Motor neuron (in vitro differentiated cells): ENCODE data around the gene ATP6V1F. TPM values are rescaled to one million over a fixed set of nuclear protein-coding genes. Genes with fewer than 3 reads are reported as not detected.
A peak's percentile ranks its signal among the peaks of the same experiment; 100 is the strongest.

ENCODE experiments used
- ATAC-seq, 8 experiments: fragments of 200-7000 bp; cut with Tn5 transposase; replicated peaks in 6 of 8; 2 replicates each; pipeline ENCODE4 v1.8.0; 2021; ENCODE audit warnings: mild to moderate bottlenecking in 8 of 8, moderate library complexity in 8 of 8
- H3K27ac ChIP-seq, 2 donors: fragments of 250-450 bp; sonication (Bioruptor Pico); 2 replicates each; pipeline ENCODE4 v1.9.0; 2021; ENCODE audit warnings: antibody characterized with exemption in 2 of 2, mild to moderate bottlenecking in 2 of 2, moderate library complexity in 1 of 2
- H3K4me1 ChIP-seq, 2 donors: fragments of 250-450 bp; sonication (Bioruptor Pico); replicated peaks in 1 of 2; 2 replicates each; pipeline ENCODE4 v1.6.1; 2021; ENCODE audit warnings: antibody characterized with exemption in 2 of 2, mild to moderate bottlenecking in 2 of 2, moderate library complexity in 1 of 2
- H3K4me3 ChIP-seq, 5 donors: fragments of 250-450 bp; sonication (Bioruptor Pico); 2 replicates each; pipeline ENCODE4 v1.9.0; 2021; ENCODE audit warnings: antibody characterized with exemption in 5 of 5, mild to moderate bottlenecking in 5 of 5, moderate library complexity in 4 of 5
- WGBS, 10 experiments: fragments of 450-650 bp; shearing (Covaris generic); methylation state at CpG; one replicate each; pipeline ENCODE4 v1.0.0; 2022; 5-methylcytosine and 5-hydroxymethylcytosine counted together
- in situ Hi-C, 9 experiments: fragments of 400-800 bp; cut with MboI; loops; one replicate each; pipeline ENCODE4 v1.15.0; 2021; ENCODE audit warnings: low sequenced_read_pairs in 9 of 9, low pct_unique_long_range_greater_than_20kb in 2 of 9; ENCODE audit not compliant: unreplicated experiment in 9 of 9
- total RNA-seq, 8 experiments: library from RNA; unstranded; fragments of 300-600 nt; gene quantifications; 2 replicates each; pipeline versions ENCODE4 v1.2.3 to v1.2.4, GENCODE V29; 2022

Gene ATP6V1F
- total RNA-seq, 8 experiments from 2014 or later: 145 to 455 (median 235) TPM

- in situ Hi-C loops: loop anchor here in 5 of 9 experiments (25.0 kb wide), 4 partner anchors 283 to 483 kb away; partner anchors contain the start of genes HILPDA (in 1 of the 5) and IMPDH1 (in 1 of the 5)
- no peaks in the 10 kb centered on the region for H3K4me1 ChIP-seq
- H3K27ac ChIP-seq: no peak overlapping the region
- 22 to 84% (median 57%) methylated on average over 1 to 3 of the region's 3 CpGs; no CpG with 5 or more reads in 4 of the 10 experiments for WGBS, 10 experiments
- no peak overlapping the region for H3K4me3 ChIP-seq
- ATAC-seq: no peak
Observed at GRCh38 chr7:128895320-128895719, 32.7 kb downstream of the ATP6V1F start.

- no peak overlapping the region for H3K4me3 ChIP-seq
- H3K4me1 ChIP-seq: no peaks in the 10 kb centered on the region
- H3K27ac ChIP-seq: no peak overlapping the region
- ATAC-seq: no peak
- in situ Hi-C loops: loop anchor here in 5 of 9 experiments (25.0 kb wide), 4 partner anchors 287 to 487 kb away; partner anchors contain the start of genes HILPDA (in 1 of the 5) and IMPDH1 (in 1 of the 5)
Observed at GRCh38 chr7:128899392-128899791, 36.7 kb downstream of the ATP6V1F start.

DNA sequence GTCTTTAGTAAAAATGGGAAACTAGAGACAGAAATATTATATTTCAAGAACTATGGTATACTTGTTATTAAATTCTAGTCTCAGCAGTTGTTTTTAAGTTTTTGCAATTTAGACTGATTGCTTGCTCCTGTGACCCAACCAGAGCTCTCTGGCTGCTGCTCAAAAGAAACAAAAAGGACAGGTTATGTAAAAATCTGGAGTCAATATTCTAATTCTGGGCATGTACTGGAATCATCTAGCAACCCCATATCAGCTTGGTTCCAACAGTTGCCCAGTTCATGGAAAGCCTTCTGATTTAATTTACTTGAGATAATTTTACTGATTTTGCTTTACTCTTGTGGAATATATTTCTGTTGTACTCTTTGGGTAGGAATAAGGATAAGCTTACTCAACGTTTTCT is 37.6 kb downstream of the ATP6V1F start:
- 0 to 57% (median 30%) methylated on average over 1 of the region's 1 CpG; no CpG with 5 or more reads in 1 of the 10 experiments for WGBS, 10 experiments
- H3K27ac ChIP-seq: no peak overlapping the region
- no peak for ATAC-seq
- H3K4me1 ChIP-seq: no peaks in the 10 kb centered on the region
- in situ Hi-C loops: loop anchor here in 1 of 9 experiments (25.0 kb wide), 1 partner anchor 187 kb away; no protein-coding TSS in a partner anchor
- H3K4me3 ChIP-seq: no peak overlapping the region

DNA sequence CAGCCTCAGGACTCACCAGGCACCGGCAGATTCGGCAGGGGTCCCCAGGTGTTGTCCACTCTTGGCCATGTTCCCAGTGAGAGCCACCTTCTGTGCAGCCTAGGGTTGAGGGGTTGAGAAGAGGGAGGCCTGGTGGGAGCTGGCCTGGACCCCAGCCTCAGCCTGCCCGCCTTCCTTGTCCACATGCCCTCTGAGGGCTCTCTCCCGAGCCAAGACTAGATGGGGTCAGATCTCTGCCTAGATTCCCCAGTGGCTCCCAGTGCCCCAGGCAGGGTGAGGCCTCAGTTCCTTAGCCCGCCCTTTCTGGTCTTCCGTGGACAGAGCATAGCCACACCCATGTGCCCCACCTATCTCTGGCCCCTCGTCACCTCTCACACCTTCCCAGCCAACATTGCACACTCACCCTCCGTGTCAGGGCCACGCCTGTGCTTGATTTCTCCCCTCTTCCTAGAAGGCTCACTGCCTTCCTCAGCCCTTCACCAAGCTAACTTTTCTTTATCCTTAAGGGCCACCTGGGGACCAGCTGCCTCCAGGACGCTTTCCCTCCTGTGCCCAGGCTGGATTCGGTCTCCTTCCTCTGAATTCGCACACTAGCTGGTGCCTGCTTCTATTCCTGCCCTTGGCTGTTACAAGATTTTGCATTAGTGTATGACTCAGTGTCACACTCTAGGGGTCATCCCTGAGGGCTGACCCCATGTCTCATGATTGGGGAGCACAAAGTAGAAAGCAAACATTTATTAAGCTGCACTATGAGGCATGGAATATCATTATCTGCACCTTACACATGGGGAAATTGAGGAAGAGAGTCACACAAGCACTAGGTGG is 40.3 kb downstream of the ATP6V1F start:
- no peak overlapping the region for H3K4me3 ChIP-seq
- 27 to 100% (median 72%) methylated on average over 1 to 6 of the region's 12 CpGs; no CpG with 5 or more reads in 3 of the 10 experiments for WGBS, 10 experiments
- peak; percentile 34 to 77 (median 58) for ATAC-seq
- no peaks in the 10 kb centered on the region for H3K4me1 ChIP-seq
- H3K27ac ChIP-seq: no peak overlapping the region
- in situ Hi-C loops: loop anchor here in 1 of 9 experiments (25.0 kb wide), 1 partner anchor 184 kb away; no protein-coding TSS in a partner anchor

GRCh38 chr7:128903621-128904361 is 41.1 kb downstream of the ATP6V1F start:
- no peak overlapping the region for H3K27ac ChIP-seq
- H3K4me3 ChIP-seq: no peak overlapping the region
- WGBS, 10 experiments: 41 to 81% (median 80%) methylated on average over 1 to 3 of the region's 14 CpGs; no CpG with 5 or more reads in 7 of the 10 experiments
- H3K4me1 ChIP-seq: no peaks in the 10 kb centered on the region
- in situ Hi-C loops: loop anchor here in 1 of 9 experiments (25.0 kb wide), 1 partner anchor 184 kb away; no protein-coding TSS in a partner anchor
- peak in 4 of 8 experiments; percentile 7 to 25 (median 20) for ATAC-seq

GRCh38 chr7:128904381-128905197 is 41.9 kb downstream of the ATP6V1F start:
- Histone ChIP-seq H3K4me1 (peaks cover 0 to 7% of the 10 kb centered on the region in 2 donors), H3K4me3 (no peak overlapping the region), H3K27ac (no peak overlapping the region)
- peak in 6 of 8 experiments; percentile 17 to 83 (median 30) for ATAC-seq
- WGBS, 10 experiments: 17 to 86% (median 64%) methylated on average over 1 to 4 of the region's 8 CpGs; no CpG with 5 or more reads in 5 of the 10 experiments
- in situ Hi-C loops: loop anchor here in 1 of 9 experiments (25.0 kb wide), 1 partner anchor 183 kb away; no protein-coding TSS in a partner anchor

DNA sequence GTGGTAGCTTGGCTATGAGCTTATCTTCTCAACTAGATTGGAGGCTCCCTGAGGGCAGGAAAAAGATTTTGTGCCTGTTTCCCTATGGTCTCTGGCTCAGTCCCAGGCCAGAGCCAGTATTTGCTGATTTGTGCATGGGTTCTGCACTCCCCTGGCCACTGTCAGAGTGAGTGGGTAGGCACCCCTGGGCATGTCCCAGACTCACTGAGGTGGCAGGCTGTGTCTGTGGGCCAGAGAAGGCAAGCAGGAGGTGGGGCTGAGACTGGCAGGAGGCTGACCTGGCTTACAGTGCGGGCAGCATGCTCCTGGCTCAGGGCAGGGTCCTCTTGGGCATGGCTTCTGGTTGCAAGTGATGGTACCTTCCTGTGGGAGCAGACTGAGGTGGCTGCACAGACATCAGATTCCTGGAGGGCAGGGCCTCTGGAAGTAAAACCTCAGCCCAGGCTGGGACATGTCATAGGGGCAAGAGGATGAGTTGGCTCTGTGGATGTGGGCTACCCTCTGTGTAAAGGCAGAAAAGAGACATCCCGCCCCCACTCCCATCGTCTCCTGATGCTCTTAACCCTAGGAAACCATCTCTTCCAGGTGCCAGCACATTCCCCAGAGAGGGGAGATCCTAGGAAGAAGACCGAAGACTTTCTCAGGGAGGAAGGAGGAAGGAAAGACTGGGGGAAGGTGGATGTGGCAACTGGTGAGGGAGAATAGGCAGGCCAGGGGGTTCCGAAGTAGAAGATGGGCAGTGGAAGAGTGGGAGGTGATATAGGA is 43.5 kb downstream of the ATP6V1F start:
- no peak overlapping the region for H3K27ac ChIP-seq
- WGBS, 10 experiments: 75 to 91% (median 77%) methylated on average over 2 to 4 of the region's 5 CpGs; no CpG with 5 or more reads in 7 of the 10 experiments
- peaks cover 0 to 11% of the 10 kb centered on the region in 2 donors for H3K4me1 ChIP-seq
- ATAC-seq: no peak
- in situ Hi-C loops: loop anchor here in 1 of 9 experiments (25.0 kb wide), 1 partner anchor 181 kb away; no protein-coding TSS in a partner anchor
- H3K4me3 ChIP-seq: no peak overlapping the region

DNA sequence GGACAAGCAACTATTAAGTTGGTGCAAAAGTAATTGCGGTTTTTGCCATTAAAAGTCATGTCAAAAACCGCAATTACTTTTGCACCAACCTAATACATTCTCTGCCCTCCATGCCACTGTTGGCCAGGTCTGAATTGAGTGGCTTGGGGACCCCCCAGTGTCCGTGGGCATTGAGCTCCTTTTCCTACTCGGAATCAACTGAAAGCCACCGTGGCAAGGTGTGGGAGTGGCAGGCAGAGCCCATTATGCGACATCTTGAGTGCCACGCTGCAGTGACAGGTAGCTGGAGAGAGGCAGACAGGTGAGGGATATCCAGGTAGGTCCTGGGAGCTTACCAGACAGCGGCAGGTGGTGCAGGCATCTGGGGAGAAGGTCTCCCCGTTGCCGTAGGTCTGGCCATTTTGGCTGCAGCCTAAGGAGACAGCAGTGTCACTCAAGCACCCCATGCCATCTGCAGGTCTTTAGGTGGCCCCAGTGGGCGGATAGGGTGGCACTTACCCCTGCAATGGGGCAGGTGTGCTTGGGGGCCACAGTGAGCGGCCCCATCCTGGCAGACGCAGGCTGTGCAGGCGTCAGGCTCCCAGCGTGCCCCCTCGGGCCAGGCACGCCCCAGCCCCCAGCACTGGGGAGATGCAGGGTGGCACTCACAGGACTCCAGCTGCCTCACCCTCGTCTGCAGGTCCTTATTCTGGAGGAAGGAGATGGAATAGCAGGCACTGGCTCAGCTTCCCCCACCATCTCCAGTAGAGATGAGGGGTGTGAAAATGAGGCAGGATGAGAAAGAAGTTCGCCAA is 44.3 kb downstream of the ATP6V1F start:
- in situ Hi-C loops: loop anchor here in 1 of 9 experiments (25.0 kb wide), 1 partner anchor 180 kb away; no protein-coding TSS in a partner anchor
- WGBS, 10 experiments: 43 to 100% (median 83%) methylated on average over 1 to 8 of the region's 19 CpGs; no CpG with 5 or more reads in 5 of the 10 experiments
- H3K4me3 ChIP-seq: no peak overlapping the region

DNA sequence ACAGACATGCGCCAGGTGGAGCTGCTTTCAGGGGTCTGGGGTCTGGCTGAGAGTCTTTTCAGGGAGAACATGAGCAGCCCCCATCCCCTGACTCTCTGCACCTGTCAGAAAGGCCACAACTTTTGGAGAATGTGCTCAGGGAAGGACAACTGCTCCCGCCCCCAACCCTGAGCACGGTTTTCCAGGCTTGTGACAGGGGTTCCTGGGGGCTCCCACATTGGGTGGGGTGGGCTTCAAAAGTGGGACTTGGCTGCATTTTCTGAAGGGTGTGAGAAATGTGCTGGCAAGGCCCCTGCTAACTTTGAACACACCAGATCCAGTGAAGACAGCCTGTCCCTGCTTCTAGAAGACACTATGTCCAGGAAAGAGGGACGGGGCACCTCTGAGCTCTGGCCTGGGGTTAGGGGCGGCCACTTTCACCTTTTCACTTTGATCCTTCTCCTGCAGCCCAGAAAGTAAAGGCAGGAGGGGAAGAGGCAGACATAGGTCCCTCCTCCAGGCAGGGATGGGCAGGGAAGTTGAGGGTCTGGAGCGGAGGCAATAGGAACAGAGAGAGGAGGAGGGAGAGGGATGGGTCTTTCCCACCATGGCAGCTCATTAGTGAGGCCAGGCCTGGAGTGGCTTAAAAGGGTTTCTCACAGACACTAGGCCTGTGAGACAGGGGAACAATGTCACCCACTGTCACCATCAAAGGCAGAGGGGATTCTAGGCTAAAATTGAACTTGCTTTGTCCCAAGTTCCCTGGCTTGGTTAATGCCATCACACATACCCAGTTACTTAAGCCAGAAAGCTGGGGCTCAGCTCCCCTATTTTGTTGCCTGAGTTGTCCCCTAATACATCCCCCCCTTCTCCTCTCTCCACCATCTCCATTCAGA is 46.3 kb downstream of the ATP6V1F start:
- WGBS, 10 experiments: 20 to 100% (median 90%) methylated on average over 1 to 3 of the region's 6 CpGs; no CpG with 5 or more reads in 5 of the 10 experiments
- Histone ChIP-seq H3K27ac (no peak overlapping the region), H3K4me1 (peaks cover 0 to 11% of the 10 kb centered on the region in 2 donors), H3K4me3 (no peak overlapping the region)
- peak in 3 of 8 experiments; percentile 20 to 42 (median 26) for ATAC-seq
- in situ Hi-C loops: loop anchor here in 1 of 9 experiments (25.0 kb wide), 1 partner anchor 178 kb away; no protein-coding TSS in a partner anchor

More for the DNA sequence above, 44.3 kb downstream of the ATP6V1F start:
- ATAC-seq: no peak
- Histone ChIP-seq H3K4me1 (peaks cover 0 to 11% of the 10 kb centered on the region in 2 donors), H3K27ac (no peak overlapping the region)
